HFFc6 (cell line): Measurements from ENCODE around the gene SMC2. TPM values are rescaled to one million over a fixed set of nuclear protein-coding genes. Genes with fewer than 3 reads are reported as not detected.

ENCODE experiments used
- DNase-seq: peaks from one replicate; pipeline ENCODE4 v3.0.0-alpha.2; 2018
- H3K27ac Mint-ChIP-seq: 2 replicates; pipeline ENCODE4 v1.8.0; 2020; ENCODE audit warnings: mild to moderate bottlenecking, mixed read lengths
- H3K27me3 Mint-ChIP-seq: 2 replicates; pipeline ENCODE4 v1.8.0; 2021; ENCODE audit warnings: mild to moderate bottlenecking, moderate library complexity, mixed read lengths; ENCODE audit not compliant: insufficient read depth
- H3K36me3 Mint-ChIP-seq: 2 replicates; pipeline ENCODE4 v1.8.0; 2021; ENCODE audit warnings: low read depth, mixed read lengths
- H3K4me1 Mint-ChIP-seq: 2 replicates; pipeline ENCODE4 v1.8.0; 2020; ENCODE audit warnings: low read depth, mixed read lengths
- H3K4me3 Mint-ChIP-seq: 2 replicates; pipeline ENCODE4 v1.8.0; 2020; ENCODE audit warnings: mild to moderate bottlenecking, moderate library complexity, mixed read lengths
- H3K9me3 Mint-ChIP-seq: 2 replicates; pipeline ENCODE4 v1.8.0; 2020; ENCODE audit warnings: mild to moderate bottlenecking, mixed read lengths
- total RNA-seq, 6 experiments: library from RNA; stranded (reverse); fragmentation: NEBNext Ultra II Directional; extraction: Animal tissue kit (Norgen Biotek cat#: 25700); gene quantifications; 2 replicates in 1 of 6; 3 replicates in 5 of 6; pipeline ENCODE4 v1.2.3, GENCODE V29; 2021
- TF ChIP-seq, protein P1 (sequence below): fragments of 200-600 bp; sonication (generic); IDR thresholded peaks from 2 replicates; pipeline ENCODE4 v1.5.0; 2021; ENCODE audit warnings: antibody characterized with exemption, mild to moderate bottlenecking

The SMC2 gene
- total RNA-seq, 6 experiments from 2014 or later: 18.7 to 35.7 (median 33.8) TPM

DNA sequence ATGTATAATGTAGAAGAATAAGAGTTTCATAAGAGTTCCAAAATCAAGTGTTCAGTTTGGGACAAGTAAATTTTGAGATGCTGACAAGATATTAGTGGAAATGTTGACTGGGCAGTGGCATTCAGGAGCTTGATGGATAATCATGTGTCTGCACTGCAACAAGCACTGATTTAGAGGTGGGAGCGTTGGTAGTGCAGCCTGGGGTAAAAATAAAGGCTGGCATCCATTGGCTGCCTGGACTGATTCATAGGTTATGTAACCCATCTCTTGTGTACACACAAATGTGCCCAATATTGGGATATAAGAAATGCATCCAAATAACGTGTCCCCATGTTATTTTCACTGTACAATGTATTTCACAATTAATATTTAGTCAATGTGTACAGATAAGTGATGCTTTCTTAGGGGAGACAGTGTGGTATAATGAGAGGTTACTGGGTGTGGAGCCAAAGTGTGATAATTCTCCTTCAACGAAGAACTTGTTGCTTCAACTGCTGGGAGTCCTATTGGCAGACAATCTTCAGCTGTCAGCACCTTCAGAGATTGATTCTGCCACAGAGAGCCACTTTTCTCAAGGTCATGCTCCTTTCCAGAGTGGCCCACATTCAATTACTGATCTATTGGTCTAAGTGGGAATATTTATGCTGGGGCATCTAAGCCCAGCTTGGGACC is 20.9 kb upstream of the SMC2 start:
- TF ChIP-seq, protein P1, sequence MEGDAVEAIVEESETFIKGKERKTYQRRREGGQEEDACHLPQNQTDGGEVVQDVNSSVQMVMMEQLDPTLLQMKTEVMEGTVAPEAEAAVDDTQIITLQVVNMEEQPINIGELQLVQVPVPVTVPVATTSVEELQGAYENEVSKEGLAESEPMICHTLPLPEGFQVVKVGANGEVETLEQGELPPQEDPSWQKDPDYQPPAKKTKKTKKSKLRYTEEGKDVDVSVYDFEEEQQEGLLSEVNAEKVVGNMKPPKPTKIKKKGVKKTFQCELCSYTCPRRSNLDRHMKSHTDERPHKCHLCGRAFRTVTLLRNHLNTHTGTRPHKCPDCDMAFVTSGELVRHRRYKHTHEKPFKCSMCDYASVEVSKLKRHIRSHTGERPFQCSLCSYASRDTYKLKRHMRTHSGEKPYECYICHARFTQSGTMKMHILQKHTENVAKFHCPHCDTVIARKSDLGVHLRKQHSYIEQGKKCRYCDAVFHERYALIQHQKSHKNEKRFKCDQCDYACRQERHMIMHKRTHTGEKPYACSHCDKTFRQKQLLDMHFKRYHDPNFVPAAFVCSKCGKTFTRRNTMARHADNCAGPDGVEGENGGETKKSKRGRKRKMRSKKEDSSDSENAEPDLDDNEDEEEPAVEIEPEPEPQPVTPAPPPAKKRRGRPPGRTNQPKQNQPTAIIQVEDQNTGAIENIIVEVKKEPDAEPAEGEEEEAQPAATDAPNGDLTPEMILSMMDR: no peak
- peaks cover 2% of the 10 kb centered on the region for H3K27me3 Mint-ChIP-seq
- no peak overlapping the region for H3K4me3 Mint-ChIP-seq
- H3K9me3 Mint-ChIP-seq: no peaks in the 10 kb centered on the region
- H3K36me3 Mint-ChIP-seq: no peaks in the 10 kb centered on the region
- H3K27ac Mint-ChIP-seq: no peak overlapping the region
- no peak for DNase-seq
- peaks cover 46% of the 10 kb centered on the region for H3K4me1 Mint-ChIP-seq

DNA sequence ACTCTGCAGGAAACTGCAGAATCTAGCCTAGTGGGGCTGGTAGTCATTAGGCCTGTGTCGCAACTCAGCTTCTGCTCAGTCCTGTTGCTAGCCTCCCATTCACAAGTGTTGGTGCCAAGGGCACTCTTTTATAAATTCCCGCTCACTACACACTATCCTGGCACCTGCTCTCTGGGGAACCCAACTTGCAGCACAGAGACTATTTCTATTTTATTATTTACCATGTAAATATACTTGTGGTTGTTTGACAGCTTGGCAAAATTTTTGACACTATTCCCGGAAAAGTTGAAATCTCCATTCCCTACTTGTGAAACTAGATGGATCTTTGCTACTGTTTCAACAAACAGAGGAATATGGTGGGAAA is 20.4 kb upstream of the SMC2 start:
- TF ChIP-seq, protein P1: no peak
- no peak overlapping the region for H3K27ac Mint-ChIP-seq
- H3K36me3 Mint-ChIP-seq: no peaks in the 10 kb centered on the region
- no peak for DNase-seq
- peaks cover 46% of the 10 kb centered on the region for H3K4me1 Mint-ChIP-seq
- no peak overlapping the region for H3K4me3 Mint-ChIP-seq
- peaks cover 2% of the 10 kb centered on the region for H3K27me3 Mint-ChIP-seq
- no peaks in the 10 kb centered on the region for H3K9me3 Mint-ChIP-seq

DNA sequence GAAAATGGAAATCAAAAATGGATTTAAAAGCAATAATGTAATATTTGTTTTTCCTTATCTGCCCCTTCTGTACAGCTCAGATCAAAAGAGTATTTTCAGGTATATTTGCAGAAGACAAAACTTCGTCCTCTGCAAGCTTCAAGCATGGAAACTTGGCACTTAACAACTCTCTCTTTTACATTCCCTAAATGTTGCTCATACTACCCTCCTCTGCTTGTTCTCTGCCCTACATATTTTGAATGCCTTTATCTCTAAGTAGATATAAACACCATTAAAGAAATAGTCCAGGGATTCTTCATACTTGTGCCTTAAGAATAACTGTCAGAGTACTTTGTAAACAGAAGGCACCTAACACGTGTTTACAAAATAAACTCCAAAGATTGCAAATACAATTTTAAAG is 19.2 kb upstream of the SMC2 start:
- H3K9me3 Mint-ChIP-seq: no peaks in the 10 kb centered on the region
- DNase-seq: peak; percentile 79
- no peaks in the 10 kb centered on the region for H3K36me3 Mint-ChIP-seq
- H3K4me1 Mint-ChIP-seq: peaks cover 46% of the 10 kb centered on the region
- TF ChIP-seq, protein P1: no peak
- peaks cover 2% of the 10 kb centered on the region for H3K27me3 Mint-ChIP-seq
- peak overlapping the region; percentile 78 for H3K4me3 Mint-ChIP-seq
- peak overlapping the region; percentile 91 for H3K27ac Mint-ChIP-seq

DNA sequence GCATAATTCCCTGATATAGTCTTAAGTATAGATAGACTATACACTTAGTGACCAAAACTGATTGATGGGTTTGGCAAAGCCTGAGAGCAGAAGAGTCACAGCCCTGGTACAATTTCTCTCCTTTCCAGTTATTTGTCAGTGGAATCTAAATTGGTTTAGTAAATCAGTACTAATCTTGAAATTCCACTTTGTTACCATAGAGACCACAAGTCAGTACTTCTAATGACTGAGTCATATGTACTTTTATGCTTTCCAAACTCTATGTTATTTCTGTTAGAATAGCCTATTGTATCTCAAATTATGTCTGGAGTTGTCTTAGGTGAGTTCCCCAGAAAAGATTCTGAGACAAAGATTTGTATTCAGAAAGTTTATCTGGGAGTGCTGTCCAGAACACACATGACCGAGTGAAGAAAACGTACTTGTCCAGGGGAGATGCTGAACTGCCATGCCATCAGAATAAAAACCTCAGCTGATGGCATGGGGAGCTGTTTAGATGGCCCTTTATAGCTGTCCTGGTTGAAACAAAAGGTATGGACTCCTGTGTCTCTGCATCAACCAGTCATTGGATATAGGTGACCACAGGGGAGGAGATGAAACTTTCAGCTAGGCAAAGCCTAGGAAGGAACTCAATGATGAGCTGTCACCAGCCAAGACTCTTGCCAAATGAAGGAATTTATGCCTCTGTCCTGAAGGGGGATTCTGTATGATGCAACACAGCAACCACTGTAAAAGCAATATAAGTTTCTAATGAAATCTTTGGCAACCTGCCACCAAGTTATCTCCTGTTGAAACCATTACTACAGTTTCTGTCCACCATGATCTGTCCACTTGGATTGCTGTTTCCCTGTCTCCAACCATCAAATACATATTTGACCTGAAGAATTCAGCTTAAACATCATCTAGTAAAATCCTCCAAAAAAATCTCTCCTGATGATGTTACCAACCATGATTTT is 18.0 kb upstream of the SMC2 start:
- Mint-ChIP-seq H3K27ac (peak overlapping the region; percentile 91), H3K4me3 (peak overlapping the region; percentile 78), H3K36me3 (no peaks in the 10 kb centered on the region), H3K9me3 (no peaks in the 10 kb centered on the region; the same call in 1 of the 2 replicates), H3K4me1 (peaks cover 46% of the 10 kb centered on the region), H3K27me3 (peaks cover 2% of the 10 kb centered on the region)
- DNase-seq: peak; percentile 70
- TF ChIP-seq, protein P1: peak; percentile 43

DNA sequence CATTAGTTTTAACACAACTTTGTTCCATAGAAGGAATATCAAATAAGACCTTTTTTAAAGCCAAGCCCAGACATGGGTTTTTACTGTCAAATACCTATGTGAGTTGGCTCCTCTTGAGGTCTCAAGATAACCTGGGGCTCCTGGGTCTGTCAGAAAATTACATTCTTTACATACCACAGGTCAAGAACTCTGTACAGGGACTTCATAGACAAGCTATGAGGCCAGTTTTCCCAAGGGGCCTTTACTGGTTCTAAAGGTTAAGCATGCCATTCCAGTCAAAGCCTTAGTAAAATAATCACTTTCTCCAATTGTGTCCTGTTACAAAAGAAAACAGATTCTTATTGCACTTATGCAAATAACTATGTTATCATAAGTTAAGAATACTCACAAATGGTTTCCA is 15.5 kb upstream of the SMC2 start:
- no peak for DNase-seq
- TF ChIP-seq, protein P1: no peak
- Mint-ChIP-seq H3K4me1 (peaks cover 37% of the 10 kb centered on the region), H3K27ac (no peak overlapping the region), H3K4me3 (no peak overlapping the region), H3K9me3 (no peaks in the 10 kb centered on the region; the same call in 1 of the 2 replicates), H3K36me3 (no peaks in the 10 kb centered on the region), H3K27me3 (peaks cover 6% of the 10 kb centered on the region)
